22Rv1 (cell line): Measurements from ENCODE around the gene ZNG1A.
"Not testable (repeated sequence)": the region's sequence is repeated elsewhere in the genome, so short reads cannot be mapped to it uniquely, and the experiment has no call there.

ENCODE experiments used
- ZFX ChIP-seq: fragments of 450-650 bp; IDR thresholded peaks from 2 replicates; pipeline ENCODE4 v1.6.1; 2017; ENCODE audit warnings: antibody characterized with exemption, borderline replicate concordance
- TF ChIP-seq, protein P1 (sequence below): fragments of 450-650 bp; IDR thresholded peaks from 2 replicates; pipeline ENCODE4 v1.5.1; 2017; ENCODE audit warnings: mild to moderate bottlenecking

DNA sequence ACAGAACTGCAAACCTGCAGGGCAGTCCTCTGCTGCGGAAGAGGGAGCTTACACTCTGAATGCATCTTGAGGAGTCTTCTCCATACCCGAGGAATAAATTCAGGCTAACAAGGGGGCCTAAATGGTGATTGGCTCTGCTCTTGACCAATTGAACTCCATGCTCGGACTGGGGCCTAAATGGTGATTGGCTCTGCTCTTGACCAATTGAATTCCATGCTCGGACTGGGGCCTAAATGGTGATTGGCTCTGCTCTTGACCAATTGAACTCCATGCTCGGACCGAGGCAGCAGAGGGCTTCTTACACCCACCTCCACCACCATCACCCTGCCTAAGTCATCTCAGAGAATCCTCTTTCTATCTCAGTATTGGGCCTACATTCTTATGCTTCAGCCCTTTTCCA is 79.0 kb downstream of the ZNG1A start:
- TF ChIP-seq ZFX, result not testable (repeated sequence)
- TF ChIP-seq, protein P1, sequence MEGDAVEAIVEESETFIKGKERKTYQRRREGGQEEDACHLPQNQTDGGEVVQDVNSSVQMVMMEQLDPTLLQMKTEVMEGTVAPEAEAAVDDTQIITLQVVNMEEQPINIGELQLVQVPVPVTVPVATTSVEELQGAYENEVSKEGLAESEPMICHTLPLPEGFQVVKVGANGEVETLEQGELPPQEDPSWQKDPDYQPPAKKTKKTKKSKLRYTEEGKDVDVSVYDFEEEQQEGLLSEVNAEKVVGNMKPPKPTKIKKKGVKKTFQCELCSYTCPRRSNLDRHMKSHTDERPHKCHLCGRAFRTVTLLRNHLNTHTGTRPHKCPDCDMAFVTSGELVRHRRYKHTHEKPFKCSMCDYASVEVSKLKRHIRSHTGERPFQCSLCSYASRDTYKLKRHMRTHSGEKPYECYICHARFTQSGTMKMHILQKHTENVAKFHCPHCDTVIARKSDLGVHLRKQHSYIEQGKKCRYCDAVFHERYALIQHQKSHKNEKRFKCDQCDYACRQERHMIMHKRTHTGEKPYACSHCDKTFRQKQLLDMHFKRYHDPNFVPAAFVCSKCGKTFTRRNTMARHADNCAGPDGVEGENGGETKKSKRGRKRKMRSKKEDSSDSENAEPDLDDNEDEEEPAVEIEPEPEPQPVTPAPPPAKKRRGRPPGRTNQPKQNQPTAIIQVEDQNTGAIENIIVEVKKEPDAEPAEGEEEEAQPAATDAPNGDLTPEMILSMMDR, result not testable (repeated sequence)
